ENCODE measurements around the gene EFR3B. TPM values are rescaled to one million over a fixed set of nuclear protein-coding genes. Genes with fewer than 3 reads are reported as not detected.
A peak's percentile ranks its signal among the peaks of the same experiment; 100 is the strongest.

Gene EFR3B
- total RNA-seq, 1 experiment from 2014 or later: 8.9 TPM

- Mint-ChIP-seq H3K4me1 (peaks cover 7% of the 10 kb centered on the region), H3K27me3 (ENCODE audit: low read depth) (no peaks in the 10 kb centered on the region), H3K36me3 (no peaks in the 10 kb centered on the region), H3K9me3 (no peaks in the 10 kb centered on the region), H3K4me3 (no peak overlapping the region), H3K27ac (peak overlapping the region; percentile 48; the same call in 1 of the 2 replicates)
- ChIA-PET CTCF (interaction anchor here (0.8 to 2.0 kb wide), 2 partner anchors 10 to 22 kb away, joined by 4 to 9 read pairs; no protein-coding TSS in a partner anchor), POLR2A (no interaction called here)
- no peak for TF ChIP-seq ZNF281 (CRISPR knock-in tag; IDR thresholded peaks at IDR 0.05)
- no peak for TF ChIP-seq SMAD4 (CRISPR knock-in tag; IDR thresholded peaks at IDR 0.05)
- TF ChIP-seq FOXK1 (CRISPR knock-in tag; IDR thresholded peaks at IDR 0.05): no peak
- no peak for TF ChIP-seq CTCF (IDR thresholded peaks at IDR 0.05)
- TF ChIP-seq FOXJ3 (CRISPR knock-in tag; IDR thresholded peaks at IDR 0.05; ENCODE audit: borderline replicate concordance): no peak
- TF ChIP-seq MXD4 (CRISPR knock-in tag; IDR thresholded peaks at IDR 0.05; ENCODE audit: borderline replicate concordance): no peak
- no peak for TF ChIP-seq PREB (CRISPR knock-in tag; IDR thresholded peaks at IDR 0.05; ENCODE audit: borderline replicate concordance)
- TF ChIP-seq ZNF138 (CRISPR knock-in tag; conservative IDR thresholded peaks at IDR 0.05): no peak
- no peak for TF ChIP-seq RELA (CRISPR knock-in tag; IDR thresholded peaks at IDR 0.05; ENCODE audit: borderline replicate concordance)
- ATAC-seq (peak; percentile 34), DNase-seq (ENCODE audit: low spot score) (no peak)
Observed at GRCh38 chr2:25207078-25207545, 165.2 kb downstream of the EFR3B start.

Other genes with a start within 250 kb of the EFR3B start
- gene PTRHD1, start 248.7 kb upstream of the EFR3B start, total RNA-seq (2021): 37.6 to 43.4 TPM (median 39.2 TPM) in 3 replicates
- 35.2 to 38.6 TPM (median 35.2 TPM) in 3 replicates for gene CENPO, start 248.7 kb upstream of the EFR3B start, total RNA-seq (2021)
- gene ADCY3, start 121.8 kb upstream of the EFR3B start, total RNA-seq (2021): 37.1 to 41.7 TPM (median 39.4 TPM) in 3 replicates
- gene DNAJC27, start 70.1 kb upstream of the EFR3B start, total RNA-seq (2021): 3.8 to 5.4 TPM (median 5.0 TPM) in 3 replicates
- 3.2 to 4.4 TPM (median 3.7 TPM) in 3 replicates for gene POMC, start 126.5 kb downstream of the EFR3B start, total RNA-seq (2021)

Measured in WTC11 (cell line).